ENCODE data around the gene TELO2.

DNA sequence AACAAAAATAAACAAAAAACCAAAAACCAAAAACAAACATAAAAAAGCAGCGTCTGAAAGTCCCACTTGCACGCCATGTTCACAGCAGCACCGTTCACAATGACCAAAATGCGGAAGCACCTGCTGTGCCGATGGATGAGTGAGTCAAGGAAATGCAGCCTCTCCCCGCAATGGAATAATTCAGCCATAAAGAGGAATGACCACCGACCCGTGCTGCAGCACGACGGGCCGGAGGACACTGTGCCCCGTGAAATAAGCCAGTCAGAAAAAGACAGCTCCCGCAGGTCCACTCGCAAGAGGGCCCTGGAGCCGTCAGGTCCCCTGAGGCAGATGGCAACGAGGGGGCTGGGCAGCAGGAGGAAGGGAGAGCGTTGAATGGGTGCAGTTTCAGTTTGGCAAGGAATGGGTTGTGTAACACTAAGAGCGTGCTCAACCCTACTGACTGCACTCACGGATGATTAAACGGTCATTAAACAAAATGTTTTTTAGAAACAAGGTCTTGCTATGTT, 23.4 kb upstream of the TELO2 start:
- TF ChIP-seq POLR2A (IDR thresholded peaks at IDR 0.05; ENCODE audit: low read depth, low read length) (no peak), POLR2AphosphoS5 (IDR thresholded peaks at IDR 0.05; ENCODE audit: low read depth, low read length) (no peak), TAF1 (IDR thresholded peaks at IDR 0.05; ENCODE audit: borderline replicate concordance, low read depth, low read length) (no peak)

Data from GM12892 (cell line).